SK-N-SH (cell line): ENCODE measurements around the gene MYF6. TPM values are rescaled to one million over a fixed set of nuclear protein-coding genes. Genes with fewer than 3 reads are reported as not detected.

Experiments used
- CTCF ChIA-PET: fragments of 300-600, 350-600 bp; formaldehyde crosslinking; extraction: SDS; loops from one replicate; lab custom pipeline; 2021; lab: Yijun Ruan, JAX
- POLR2A ChIA-PET: fragments of 350-600 bp; sonication (Branson Sonifier 250); formaldehyde crosslinking; extraction: SDS; loops from one replicate; lab custom pipeline; 2020; ENCODE audit warnings: antibody characterized with exemption, inconsistent platforms; lab: Yijun Ruan, JAX
- DNase-seq: peaks from one replicate; pipeline ENCODE4 v3.0.0; 2012
- H2AFZ ChIP-seq: fragments of 200-600 bp; sonication (generic); 2 replicates; pipeline ENCODE4 v1.8.1; 2016; ENCODE audit warnings: antibody characterized with exemption, mild to moderate bottlenecking, low read depth
- H3F3A ChIP-seq: fragments of 200-600 bp; sonication (generic); replicated peaks from 2 replicates; pipeline ENCODE3; 2016; ENCODE audit warnings: antibody characterized with exemption, mild to moderate bottlenecking; ENCODE audit not compliant: insufficient read depth
- H3K27ac ChIP-seq, 2 experiments: fragments of 200-500 bp in 1 of 2; fragments of 200-600 bp in 1 of 2; sonication (Bioruptor generic) in 1 of 2; sonication (generic), shearing (Covaris generic) in 1 of 2; 2 replicates each; pipeline versions ENCODE4 v1.5.1 to v1.6.1; 2014 to 2016; ENCODE audit warnings: low read depth in 2 of 2, inconsistent platforms in 1 of 2, low read length in 1 of 2, mild to moderate bottlenecking in 1 of 2, mixed read lengths in 1 of 2
- H3K27me3 ChIP-seq: fragments of 200-600 bp; sonication (generic), shearing (Covaris generic); 2 replicates; pipeline ENCODE4 v1.6.1; 2016; ENCODE audit warnings: mixed run types; ENCODE audit not compliant: insufficient read depth
- H3K36me3 ChIP-seq, 2 experiments: fragments of 200-500 bp in 1 of 2; fragments of 200-600 bp in 1 of 2; sonication (Bioruptor generic) in 1 of 2; sonication (generic) in 1 of 2; replicated peaks in 1 of 2; 2 replicates each; pipeline versions ENCODE3 to v1.5.1; 2014 to 2016; ENCODE audit warnings: low read length in 1 of 2, mild to moderate bottlenecking in 1 of 2; ENCODE audit not compliant: insufficient read depth in 2 of 2, control insufficient read depth in 1 of 2
- H3K4me1 ChIP-seq, 2 experiments: fragments of 200-500 bp in 1 of 2; fragments of 200-600 bp in 1 of 2; sonication (Bioruptor generic) in 1 of 2; sonication (generic), shearing (Covaris generic) in 1 of 2; 2 replicates each; pipeline versions ENCODE4 v1.5.1 to v1.6.1; 2014 to 2016; ENCODE audit warnings: low read depth in 1 of 2, low read length in 1 of 2, mixed run types in 1 of 2; ENCODE audit not compliant: insufficient read depth in 2 of 2, control insufficient read depth in 1 of 2
- H3K4me2 ChIP-seq: fragments of 200-600 bp; sonication (generic), shearing (Covaris generic); 2 replicates; pipeline ENCODE4 v1.6.1; 2017; ENCODE audit warnings: mixed run types
- H3K4me3 ChIP-seq, 2 experiments: fragments of 200-500 bp in 1 of 2; fragments of 200-600 bp in 1 of 2; sonication (Bioruptor generic) in 1 of 2; sonication (generic), shearing (Covaris generic) in 1 of 2; 2 replicates each; pipeline versions ENCODE4 v1.5.1 to v1.8.1; 2014 to 2016; ENCODE audit warnings: low read depth in 2 of 2, inconsistent platforms in 1 of 2, low read length in 1 of 2, mild to moderate bottlenecking in 1 of 2, mixed read lengths in 1 of 2, moderate library complexity in 1 of 2
- H3K79me2 ChIP-seq: fragments of 200-600 bp; sonication (generic); 2 replicates; pipeline ENCODE4 v1.8.1; 2017; ENCODE audit warnings: mild to moderate bottlenecking; ENCODE audit not compliant: insufficient read depth
- H3K9ac ChIP-seq: fragments of 200-600 bp; sonication (generic); 2 replicates; pipeline ENCODE4 v1.6.1; 2017; ENCODE audit warnings: mixed run types
- H3K9me2 ChIP-seq: fragments of 200-600 bp; sonication (generic); 2 replicates; pipeline ENCODE4 v1.6.1; 2017; ENCODE audit warnings: mixed run types
- H3K9me3 ChIP-seq: fragments of 200-600 bp; sonication (generic); 2 replicates; pipeline ENCODE4 v1.6.1; 2017; ENCODE audit warnings: mixed run types, mild to moderate bottlenecking, moderate library complexity
- H4K20me1 ChIP-seq: fragments of 200-600 bp; sonication (generic); 2 replicates; pipeline ENCODE4 v1.6.1; 2017; ENCODE audit warnings: mild to moderate bottlenecking, mixed run types; ENCODE audit not compliant: insufficient read depth
- CHD2 ChIP-seq: fragments of 150-350 bp; IDR thresholded peaks from 2 replicates; pipeline ENCODE4 v1.6.1; 2018; ENCODE audit warnings: low read length; ENCODE audit not compliant: partially characterized antibody
- ELF1 ChIP-seq: IDR thresholded peaks from 2 replicates; pipeline ENCODE4 v1.4.0; 2012
- EP300 ChIP-seq, 2 experiments: IDR thresholded peaks; 2 replicates each; pipeline versions ENCODE4 v1.4.0 to v1.6.1; 2012; ENCODE audit warnings: borderline replicate concordance in 1 of 2, low read depth in 1 of 2, low read length in 1 of 2
- FOXJ3 ChIP-seq: sonication (generic); formaldehyde crosslinking; IDR thresholded peaks from 2 replicates; pipeline ENCODE4 v1.5.1; 2020; ENCODE audit warnings: mild to moderate bottlenecking, missing genetic modification reagents
- GATA2 ChIP-seq: sonication (generic); formaldehyde crosslinking; IDR thresholded peaks from 2 replicates; pipeline ENCODE4 v1.5.0; 2020; ENCODE audit warnings: mild to moderate bottlenecking, missing genetic modification reagents
- JUND ChIP-seq: IDR thresholded peaks from 2 replicates; pipeline ENCODE4 v1.4.0; 2012
- NFIC ChIP-seq: IDR thresholded peaks from 2 replicates; pipeline ENCODE4 v1.4.0; 2012; ENCODE audit warnings: borderline replicate concordance
- NRF1 ChIP-seq: IDR thresholded peaks from 2 replicates; pipeline ENCODE4 v1.6.1; 2012; ENCODE audit warnings: low read depth, mild to moderate bottlenecking, low read length
- RAD21 ChIP-seq: IDR thresholded peaks from 2 replicates; pipeline ENCODE4 v1.6.1; 2012; ENCODE audit warnings: mild to moderate bottlenecking, low read length
- TEAD4 ChIP-seq: IDR thresholded peaks from 2 replicates; pipeline ENCODE4 v1.4.0; 2012; ENCODE audit warnings: mild to moderate bottlenecking, borderline replicate concordance; ENCODE audit not compliant: insufficient read depth
- WGBS: methylation state at CpG from one replicate; pipeline ENCODE4 v1.1.6; 2017; ENCODE audit warnings: low lambda C conversion rate; 5-methylcytosine and 5-hydroxymethylcytosine counted together
- polyA plus RNA-seq, 3 experiments: library from polyadenylated mRNA; depleted of rRNA; stranded (reverse); fragments of >200 nt; gene quantifications; 2 replicates each; pipeline ENCODE4 v1.2.3, GENCODE V29; 2012
- TF ChIP-seq, protein P1 (sequence below): IDR thresholded peaks from 2 replicates; pipeline ENCODE4; 2012
- TF ChIP-seq, protein P2 (sequence below): IDR thresholded peaks from 2 replicates; pipeline ENCODE4 v1.6.1; 2012; ENCODE audit warnings: mild to moderate bottlenecking, low read depth, low read length, moderate library complexity
- TF ChIP-seq, protein P3 (sequence below): IDR thresholded peaks from 2 replicates; pipeline ENCODE4 v1.4.0; 2012; ENCODE audit warnings: low read depth
- TF ChIP-seq, protein P4 (sequence below): IDR thresholded peaks from 2 replicates; pipeline ENCODE4 v1.4.0; 2012; ENCODE audit warnings: low read depth, borderline replicate concordance

The MYF6 gene
- polyA plus RNA-seq, 1 of the 3 experiments (the other 2 are of a cell fraction), result not detected

DNA sequence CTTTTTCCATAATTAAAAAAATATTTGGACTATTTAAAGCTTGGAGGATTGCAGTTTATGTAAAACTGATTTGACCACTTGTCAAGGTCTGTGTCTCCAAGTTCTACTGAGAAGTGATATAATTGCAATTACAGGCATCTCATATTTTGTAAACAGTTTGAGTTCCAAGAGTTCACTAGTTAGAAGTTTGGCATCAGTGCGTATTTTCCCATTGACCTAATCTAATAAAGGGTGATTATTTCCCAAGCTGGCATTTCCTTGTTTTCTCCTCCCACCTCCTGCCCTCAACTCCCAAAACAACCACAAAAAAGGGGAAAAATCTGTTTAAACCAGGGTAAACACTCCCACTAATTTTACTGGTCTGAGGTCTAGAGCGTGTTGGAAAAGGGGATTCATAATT is 3.0 kb upstream of the MYF6 start (continued):
- TF ChIP-seq, protein P1, sequence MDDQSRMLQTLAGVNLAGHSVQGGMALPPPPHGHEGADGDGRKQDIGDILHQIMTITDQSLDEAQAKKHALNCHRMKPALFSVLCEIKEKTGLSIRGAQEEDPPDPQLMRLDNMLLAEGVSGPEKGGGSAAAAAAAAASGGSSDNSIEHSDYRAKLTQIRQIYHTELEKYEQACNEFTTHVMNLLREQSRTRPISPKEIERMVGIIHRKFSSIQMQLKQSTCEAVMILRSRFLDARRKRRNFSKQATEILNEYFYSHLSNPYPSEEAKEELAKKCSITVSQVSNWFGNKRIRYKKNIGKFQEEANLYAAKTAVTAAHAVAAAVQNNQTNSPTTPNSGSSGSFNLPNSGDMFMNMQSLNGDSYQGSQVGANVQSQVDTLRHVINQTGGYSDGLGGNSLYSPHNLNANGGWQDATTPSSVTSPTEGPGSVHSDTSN, result no peak
- TF ChIP-seq NFIC, result no peak
- no peak for TF ChIP-seq GATA2
- TF ChIP-seq ELF1, result no peak

DNA sequence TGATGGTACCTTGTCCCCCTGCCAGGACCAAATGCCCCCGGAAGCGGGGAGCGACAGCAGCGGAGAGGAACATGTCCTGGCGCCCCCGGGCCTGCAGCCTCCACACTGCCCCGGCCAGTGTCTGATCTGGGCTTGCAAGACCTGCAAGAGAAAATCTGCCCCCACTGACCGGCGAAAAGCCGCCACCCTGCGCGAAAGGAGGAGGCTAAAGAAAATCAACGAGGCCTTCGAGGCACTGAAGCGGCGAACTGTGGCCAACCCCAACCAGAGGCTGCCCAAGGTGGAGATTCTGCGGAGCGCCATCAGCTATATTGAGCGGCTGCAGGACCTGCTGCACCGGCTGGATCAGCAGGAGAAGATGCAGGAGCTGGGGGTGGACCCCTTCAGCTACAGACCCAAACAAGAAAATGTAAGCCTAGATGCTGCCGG is 410 bp downstream of the MYF6 start:
- Histone ChIP-seq H3K9ac (no peak overlapping the region), H3K36me3 (no peaks in the 10 kb centered on the region), H3K4me3 (no peak overlapping the region), H3K9me2 (no peaks in the 10 kb centered on the region), H3F3A (no peaks in the 10 kb centered on the region), H4K20me1 (no peaks in the 10 kb centered on the region), H3K4me1 (0 out of 4 replicates have a peak, but pooled peaks cover 0 to 2% of the 10 kb centered on the region in 2 experiments), H3K27me3 (peaks cover 62% of the 10 kb centered on the region), H3K27ac (no peak overlapping the region), H2AFZ (no peak overlapping the region), H3K9me3 (no peaks in the 10 kb centered on the region), H3K79me2 (no peaks in the 10 kb centered on the region), H3K4me2 (no peak overlapping the region)
- WGBS, result 15% methylated on average over 10 of the region's 21 CpGs
- ChIA-PET CTCF (interaction anchor here (1.5 kb wide), 1 partner anchor 26 kb away, joined by 3 read pairs; no protein-coding TSS in a partner anchor), POLR2A (no interaction called here)
- no peak for DNase-seq
- TF ChIP-seq TEAD4, result no peak
- TF ChIP-seq NRF1, result no peak
- TF ChIP-seq, protein P2, sequence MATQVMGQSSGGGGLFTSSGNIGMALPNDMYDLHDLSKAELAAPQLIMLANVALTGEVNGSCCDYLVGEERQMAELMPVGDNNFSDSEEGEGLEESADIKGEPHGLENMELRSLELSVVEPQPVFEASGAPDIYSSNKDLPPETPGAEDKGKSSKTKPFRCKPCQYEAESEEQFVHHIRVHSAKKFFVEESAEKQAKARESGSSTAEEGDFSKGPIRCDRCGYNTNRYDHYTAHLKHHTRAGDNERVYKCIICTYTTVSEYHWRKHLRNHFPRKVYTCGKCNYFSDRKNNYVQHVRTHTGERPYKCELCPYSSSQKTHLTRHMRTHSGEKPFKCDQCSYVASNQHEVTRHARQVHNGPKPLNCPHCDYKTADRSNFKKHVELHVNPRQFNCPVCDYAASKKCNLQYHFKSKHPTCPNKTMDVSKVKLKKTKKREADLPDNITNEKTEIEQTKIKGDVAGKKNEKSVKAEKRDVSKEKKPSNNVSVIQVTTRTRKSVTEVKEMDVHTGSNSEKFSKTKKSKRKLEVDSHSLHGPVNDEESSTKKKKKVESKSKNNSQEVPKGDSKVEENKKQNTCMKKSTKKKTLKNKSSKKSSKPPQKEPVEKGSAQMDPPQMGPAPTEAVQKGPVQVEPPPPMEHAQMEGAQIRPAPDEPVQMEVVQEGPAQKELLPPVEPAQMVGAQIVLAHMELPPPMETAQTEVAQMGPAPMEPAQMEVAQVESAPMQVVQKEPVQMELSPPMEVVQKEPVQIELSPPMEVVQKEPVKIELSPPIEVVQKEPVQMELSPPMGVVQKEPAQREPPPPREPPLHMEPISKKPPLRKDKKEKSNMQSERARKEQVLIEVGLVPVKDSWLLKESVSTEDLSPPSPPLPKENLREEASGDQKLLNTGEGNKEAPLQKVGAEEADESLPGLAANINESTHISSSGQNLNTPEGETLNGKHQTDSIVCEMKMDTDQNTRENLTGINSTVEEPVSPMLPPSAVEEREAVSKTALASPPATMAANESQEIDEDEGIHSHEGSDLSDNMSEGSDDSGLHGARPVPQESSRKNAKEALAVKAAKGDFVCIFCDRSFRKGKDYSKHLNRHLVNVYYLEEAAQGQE, result no peak
- no peak for TF ChIP-seq FOXJ3 (CRISPR knock-in tag)
- no peak for TF ChIP-seq CHD2
- no peak for TF ChIP-seq EP300 (IDR thresholded peaks at IDR 0.05; ENCODE audit: borderline replicate concordance in 1 of 2, low read depth in 1 of 2, low read length in 1 of 2)
- TF ChIP-seq RAD21, result no peak
- TF ChIP-seq JUND, result no peak
- TF ChIP-seq, protein P3, sequence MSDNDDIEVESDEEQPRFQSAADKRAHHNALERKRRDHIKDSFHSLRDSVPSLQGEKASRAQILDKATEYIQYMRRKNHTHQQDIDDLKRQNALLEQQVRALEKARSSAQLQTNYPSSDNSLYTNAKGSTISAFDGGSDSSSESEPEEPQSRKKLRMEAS, result no peak
- TF ChIP-seq, protein P4, sequence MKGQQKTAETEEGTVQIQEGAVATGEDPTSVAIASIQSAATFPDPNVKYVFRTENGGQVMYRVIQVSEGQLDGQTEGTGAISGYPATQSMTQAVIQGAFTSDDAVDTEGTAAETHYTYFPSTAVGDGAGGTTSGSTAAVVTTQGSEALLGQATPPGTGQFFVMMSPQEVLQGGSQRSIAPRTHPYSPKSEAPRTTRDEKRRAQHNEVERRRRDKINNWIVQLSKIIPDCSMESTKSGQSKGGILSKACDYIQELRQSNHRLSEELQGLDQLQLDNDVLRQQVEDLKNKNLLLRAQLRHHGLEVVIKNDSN, result no peak
